T-helper 2 cell (primary cell): ENCODE measurements around the gene MRPS34.

Experiments
- DNase-seq, 5 experiments: peaks; one replicate each; pipeline versions ENCODE4 v3.0.0 to v3.0.0-alpha.2; 2012 to 2022

Gene MRPS34

DNA sequence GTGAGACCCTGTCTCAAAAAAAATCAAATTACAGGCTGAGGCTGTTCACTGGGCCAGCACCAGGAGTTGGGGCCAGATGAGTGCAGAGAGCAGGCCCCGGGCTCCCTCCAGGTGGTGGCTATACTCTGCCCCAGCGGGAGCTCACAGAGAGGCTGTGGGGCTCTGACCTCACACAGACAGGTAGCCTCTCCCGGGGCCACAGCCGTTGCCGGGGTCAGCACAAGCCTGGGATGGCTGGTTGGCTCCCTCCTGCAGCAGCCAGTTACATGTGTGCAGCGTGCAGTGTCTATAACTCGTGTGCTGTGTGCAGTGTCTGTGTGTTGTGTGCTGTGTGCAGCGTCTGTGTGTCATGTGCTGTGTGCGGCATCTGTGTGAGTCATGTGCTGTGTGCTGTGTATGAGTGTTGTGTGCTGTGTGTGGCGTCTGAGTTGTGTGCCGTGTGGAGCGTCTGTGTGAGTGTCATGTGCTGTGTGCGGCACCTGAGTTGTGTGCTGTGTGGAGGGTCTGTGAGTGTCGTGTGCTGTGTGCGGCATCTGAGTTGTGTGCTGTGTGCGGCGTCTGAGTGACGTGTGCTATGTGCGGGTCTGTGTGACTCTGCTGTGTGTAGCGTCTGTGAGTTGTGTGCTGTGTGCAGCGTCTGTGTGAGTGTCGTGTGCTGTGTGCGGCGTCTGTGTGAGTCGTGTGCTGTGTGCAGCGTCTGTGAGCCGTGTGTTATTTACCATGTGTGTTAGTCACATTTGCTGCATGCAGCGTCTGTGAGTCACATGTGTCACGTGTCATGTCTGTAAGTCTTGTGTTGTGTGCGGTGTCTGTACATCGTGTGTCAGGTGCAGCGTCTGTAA is 46.1 kb downstream of the MRPS34 start:
- DNase-seq: no peak

DNA sequence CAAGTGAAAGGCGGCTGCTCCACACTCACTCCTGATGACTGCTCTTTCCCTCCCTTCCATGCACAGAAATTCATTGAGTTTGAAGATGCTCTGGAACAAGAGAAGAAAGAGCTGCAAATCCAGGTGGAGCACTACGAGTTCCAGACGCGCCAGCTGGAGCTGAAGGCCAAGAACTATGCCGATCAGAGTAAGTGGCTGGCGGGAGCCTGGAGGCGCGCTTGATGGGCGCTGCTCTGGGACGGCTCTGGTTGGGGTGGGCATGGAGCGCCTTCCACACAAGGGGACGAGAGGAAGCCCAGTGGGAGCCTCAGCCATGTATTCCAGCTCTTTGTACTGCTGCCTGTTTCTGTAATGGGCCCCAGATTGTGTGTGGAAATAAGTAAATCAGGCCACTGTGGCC is 48.4 kb downstream of the MRPS34 start:
- no peak for DNase-seq

DNA sequence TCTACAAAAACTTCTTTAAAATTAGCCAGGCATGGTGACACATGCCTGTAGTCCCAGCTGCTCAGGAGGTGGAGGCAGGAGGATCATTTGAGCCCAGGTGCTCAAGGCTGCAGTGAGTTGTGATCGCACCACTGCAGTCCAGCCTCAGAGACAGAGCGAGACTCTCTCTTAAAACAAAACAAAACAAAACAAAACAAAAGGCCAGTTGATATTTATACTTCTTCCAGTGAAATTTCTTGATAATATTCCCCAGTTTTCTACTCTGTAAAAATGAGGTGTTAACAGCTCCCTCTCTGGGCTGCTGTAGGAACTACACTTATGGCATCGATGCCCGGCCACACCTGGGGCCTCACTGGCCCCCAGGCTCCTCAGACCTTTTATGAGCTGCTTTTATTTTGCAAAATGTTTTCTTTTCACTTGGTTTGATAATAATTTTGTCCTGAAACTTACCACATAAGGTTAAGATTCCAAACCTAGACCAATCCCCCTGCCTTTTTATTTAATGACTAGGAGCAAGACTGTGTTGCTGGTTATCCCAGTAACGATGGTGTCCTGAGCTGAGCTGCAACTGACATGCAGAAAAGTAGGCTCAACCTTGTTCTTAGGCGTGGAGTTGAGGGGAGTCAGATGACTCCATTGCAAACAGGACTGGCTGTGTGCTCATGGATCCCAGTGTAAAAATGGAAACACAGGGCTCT is 49.3 kb downstream of the MRPS34 start:
- peak in 4 of 5 experiments; percentile 18 to 24 (median 21) for DNase-seq
